Mucosa of stomach (tissue), 1 donor: ENCODE data around the gene LGALS9.
"Not testable (repeated sequence)": the region's sequence is repeated elsewhere in the genome, so short reads cannot be mapped to it uniquely, and the experiment has no call there.

Source experiments
- H3K27me3 ChIP-seq: one replicate; pipeline ENCODE4 v1.7.0; 2013; ENCODE audit warnings: mild to moderate bottlenecking, low read length; ENCODE audit not compliant: control insufficient read depth, insufficient read depth
- H3K36me3 ChIP-seq: one replicate; pipeline ENCODE4 v1.7.0; 2013; ENCODE audit warnings: low read length; ENCODE audit not compliant: control insufficient read depth, insufficient read depth
- H3K4me1 ChIP-seq: one replicate; pipeline ENCODE4 v1.7.0; 2013; ENCODE audit warnings: mild to moderate bottlenecking, low read length; ENCODE audit not compliant: control insufficient read depth, insufficient read depth
- H3K4me3 ChIP-seq: one replicate; pipeline ENCODE4 v1.7.0; 2013; ENCODE audit warnings: low read length
- H3K9ac ChIP-seq: one replicate; pipeline ENCODE4 v1.7.0; 2013; ENCODE audit warnings: mild to moderate bottlenecking, low read length, moderate library complexity
- H3K9me3 ChIP-seq: one replicate; pipeline ENCODE4 v1.7.0; 2013; ENCODE audit warnings: mild to moderate bottlenecking, low read length, moderate library complexity; ENCODE audit not compliant: control insufficient read depth
- donor health status: Pancreatic carcinoma.

Gene LGALS9

DNA sequence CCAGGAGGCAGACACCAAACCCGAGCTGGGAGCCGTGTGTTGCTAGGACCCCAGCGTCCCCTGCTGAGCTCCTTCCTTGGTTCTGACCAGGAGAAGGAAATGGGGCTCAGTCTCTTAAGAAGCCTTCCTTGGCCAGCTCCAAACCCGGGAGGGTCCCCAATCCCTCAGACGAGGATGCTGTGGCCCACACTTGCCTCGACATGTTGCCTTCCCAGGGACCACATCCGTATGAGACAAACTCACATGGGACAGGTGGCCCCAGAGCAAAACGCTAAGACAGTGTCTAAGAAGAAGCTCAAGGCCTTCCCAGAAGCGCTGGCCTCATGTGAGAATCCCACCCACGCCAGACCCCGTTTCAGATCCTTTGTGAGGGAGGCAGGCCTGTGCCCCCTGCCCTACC is 19.8 kb downstream of the LGALS9 start:
- H3K27me3 ChIP-seq: no peaks in the 10 kb centered on the region
- peaks cover 6% of the 10 kb centered on the region for H3K36me3 ChIP-seq
- H3K9me3 ChIP-seq: no peaks in the 10 kb centered on the region
- peaks cover 33% of the 10 kb centered on the region for H3K4me1 ChIP-seq
- H3K9ac ChIP-seq: no peak overlapping the region
- H3K4me3 ChIP-seq: no peak overlapping the region

GRCh38 chr17:27651411-27652345 is 20.7 kb downstream of the LGALS9 start:
- H3K9me3 ChIP-seq: no peaks in the 10 kb centered on the region
- no peaks in the 10 kb centered on the region for H3K27me3 ChIP-seq
- H3K4me3 ChIP-seq: no peak overlapping the region
- no peak overlapping the region for H3K9ac ChIP-seq
- peaks cover 6% of the 10 kb centered on the region for H3K36me3 ChIP-seq
- peaks cover 27% of the 10 kb centered on the region for H3K4me1 ChIP-seq

DNA sequence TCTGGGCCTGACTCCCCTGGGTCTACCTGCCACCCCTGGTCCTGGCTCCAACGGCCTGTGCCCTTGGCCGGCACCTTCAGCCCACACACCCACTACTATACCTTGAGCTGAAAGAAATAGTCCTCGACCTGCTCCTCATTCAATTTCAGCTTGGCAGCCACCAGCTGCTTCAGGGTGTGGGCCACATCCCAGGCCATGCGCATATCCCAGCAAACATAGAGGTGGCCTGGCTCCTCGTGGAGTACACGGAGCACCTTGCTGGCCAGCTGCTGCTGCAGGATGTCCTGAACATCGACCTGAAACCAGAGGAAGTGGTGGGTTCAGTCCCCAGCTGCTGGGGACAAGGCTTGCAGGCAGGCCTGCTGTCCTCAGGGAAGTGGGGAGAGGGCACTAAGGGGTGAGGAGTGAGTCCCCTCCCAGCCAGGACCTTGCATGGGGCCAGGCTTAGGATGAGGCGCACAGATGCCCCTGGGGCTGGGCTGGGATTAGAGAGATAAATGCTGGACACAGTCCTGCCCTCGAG is 22.5 kb downstream of the LGALS9 start:
- not testable (repeated sequence) for H3K36me3 ChIP-seq

DNA sequence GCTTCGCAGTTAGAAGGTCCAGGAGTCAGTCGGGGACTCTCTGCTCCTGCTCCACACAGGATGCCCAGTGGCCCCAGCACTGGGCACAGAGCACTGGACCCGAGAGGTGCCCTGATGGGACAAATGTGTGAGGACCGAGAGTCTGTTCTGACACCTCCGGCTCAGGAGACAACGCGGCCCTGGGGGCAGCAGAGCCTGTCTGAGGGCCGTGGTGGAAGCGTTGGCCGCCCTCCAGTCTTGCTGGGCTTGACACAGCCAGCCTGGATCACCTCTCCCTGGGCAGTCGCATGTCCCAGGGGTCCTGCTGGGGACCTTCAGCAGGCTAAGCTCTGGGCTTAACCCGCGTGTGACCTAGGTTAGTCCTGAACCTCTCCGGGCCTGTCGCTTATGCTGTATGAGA is 23.1 kb downstream of the LGALS9 start:
- Histone ChIP-seq H3K4me3 (no peak overlapping the region), H3K4me1 (peaks cover 5% of the 10 kb centered on the region), H3K27me3 (no peaks in the 10 kb centered on the region), H3K36me3 (no peaks in the 10 kb centered on the region), H3K9ac (no peak overlapping the region), H3K9me3 (no peaks in the 10 kb centered on the region)

More for the DNA sequence above, 22.5 kb downstream of the LGALS9 start:
- not testable (repeated sequence) for H3K4me3 ChIP-seq, H3K9ac ChIP-seq, H3K4me1 ChIP-seq, H3K9me3 ChIP-seq, H3K27me3 ChIP-seq

DNA sequence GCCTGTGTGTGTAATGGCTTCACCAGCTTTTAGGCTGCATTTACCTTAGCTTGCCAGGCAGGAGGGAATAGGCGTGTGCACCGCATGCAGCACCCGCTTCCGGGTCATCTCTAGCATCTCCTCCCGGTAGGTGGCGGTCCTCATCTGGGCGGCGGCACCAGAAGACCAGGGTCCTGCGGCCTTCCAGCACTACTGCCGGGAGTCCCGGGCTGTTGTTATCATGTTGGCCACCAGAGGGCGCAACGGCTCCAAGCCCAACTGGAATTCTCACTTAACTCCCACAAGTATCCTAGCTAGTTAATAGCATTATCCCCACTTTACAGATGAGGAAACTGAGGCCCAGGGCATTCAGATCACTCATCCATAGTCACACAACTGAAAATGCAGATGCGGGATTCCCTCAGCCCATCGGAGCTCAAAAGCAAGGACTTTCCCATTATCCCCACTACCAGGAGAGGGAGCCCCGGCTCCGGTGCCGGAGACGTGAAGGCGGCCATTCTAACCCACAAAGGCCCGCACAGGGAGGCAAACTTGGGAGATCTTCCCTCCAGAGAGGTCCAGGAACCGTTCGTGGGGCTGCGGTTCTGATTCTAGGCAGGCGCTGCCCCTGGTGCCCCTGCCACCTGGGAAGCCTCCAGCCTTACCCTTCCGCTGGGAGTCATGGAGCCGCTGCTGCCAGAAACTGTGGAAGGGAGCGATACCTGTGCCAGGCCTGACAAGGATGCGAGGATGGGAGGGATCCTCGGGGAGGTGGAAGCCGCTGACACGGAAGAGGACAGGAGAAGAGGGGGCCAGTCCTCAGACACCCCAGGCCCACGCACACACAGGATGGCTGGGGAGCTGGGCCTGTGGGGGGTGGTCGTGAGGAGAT is 23.9 kb downstream of the LGALS9 start:
- H3K4me3 ChIP-seq: no peak overlapping the region
- no peaks in the 10 kb centered on the region for H3K4me1 ChIP-seq
- H3K36me3 ChIP-seq: no peaks in the 10 kb centered on the region
- no peaks in the 10 kb centered on the region for H3K27me3 ChIP-seq
- no peaks in the 10 kb centered on the region for H3K9me3 ChIP-seq
- no peak overlapping the region for H3K9ac ChIP-seq

DNA sequence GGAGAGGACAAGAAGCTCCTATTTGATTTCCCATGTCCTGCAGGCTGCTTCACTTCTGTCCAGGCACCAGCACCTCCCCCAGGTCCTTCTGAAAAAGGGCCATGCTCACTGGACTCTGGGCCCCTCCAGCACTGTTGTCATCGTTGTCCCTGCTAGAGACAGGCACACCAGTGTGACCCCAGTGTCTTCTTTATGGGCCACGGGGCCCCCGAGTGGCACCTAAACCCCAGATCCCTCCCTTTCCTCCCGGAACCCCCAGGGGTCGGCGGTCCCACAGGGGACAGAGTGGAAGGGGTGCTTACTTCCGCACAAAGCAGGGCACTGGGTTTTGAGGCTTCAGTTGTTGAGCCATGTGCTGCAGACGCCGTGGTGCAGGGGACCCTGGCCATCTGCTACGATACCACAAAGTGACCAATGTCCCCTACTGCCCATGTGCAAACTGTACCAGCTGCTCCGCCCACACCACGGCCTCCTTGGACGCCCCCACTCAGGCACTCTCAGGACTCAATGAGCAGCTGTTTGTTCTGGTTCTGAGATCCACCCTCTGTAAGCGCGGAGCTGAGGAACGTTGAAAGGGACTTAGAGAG is 24.6 kb downstream of the LGALS9 start:
- not testable (repeated sequence) for H3K9me3 ChIP-seq, H3K4me1 ChIP-seq, H3K9ac ChIP-seq, H3K27me3 ChIP-seq, H3K36me3 ChIP-seq, H3K4me3 ChIP-seq

DNA sequence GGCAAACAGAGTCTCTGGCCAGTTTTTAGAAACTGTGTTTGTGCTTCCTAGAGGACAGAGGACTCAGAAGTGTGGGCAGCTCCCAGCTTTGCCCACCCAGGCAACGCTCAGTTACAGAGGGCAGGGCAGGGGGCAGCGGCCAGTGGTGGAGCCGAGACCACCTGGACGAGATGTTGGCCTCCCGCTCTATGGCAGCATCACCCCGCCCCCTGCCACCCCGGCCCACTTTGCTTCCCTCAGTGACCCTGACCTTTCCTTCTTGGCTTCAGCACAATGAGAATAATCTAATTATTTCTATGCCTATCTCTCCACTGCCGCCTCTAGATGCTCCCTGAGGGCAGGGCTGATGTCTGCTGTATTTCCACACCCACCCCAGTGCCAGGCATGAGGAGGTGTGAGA is 25.6 kb downstream of the LGALS9 start:
- H3K27me3 ChIP-seq, H3K9ac ChIP-seq, H3K9me3 ChIP-seq, H3K4me3 ChIP-seq, H3K36me3 ChIP-seq, H3K4me1 ChIP-seq: not testable (repeated sequence)

- H3K4me1 ChIP-seq: no peaks in the 10 kb centered on the region
Observed at GRCh38 chr17:27657620-27658019, 26.6 kb downstream of the LGALS9 start.

DNA sequence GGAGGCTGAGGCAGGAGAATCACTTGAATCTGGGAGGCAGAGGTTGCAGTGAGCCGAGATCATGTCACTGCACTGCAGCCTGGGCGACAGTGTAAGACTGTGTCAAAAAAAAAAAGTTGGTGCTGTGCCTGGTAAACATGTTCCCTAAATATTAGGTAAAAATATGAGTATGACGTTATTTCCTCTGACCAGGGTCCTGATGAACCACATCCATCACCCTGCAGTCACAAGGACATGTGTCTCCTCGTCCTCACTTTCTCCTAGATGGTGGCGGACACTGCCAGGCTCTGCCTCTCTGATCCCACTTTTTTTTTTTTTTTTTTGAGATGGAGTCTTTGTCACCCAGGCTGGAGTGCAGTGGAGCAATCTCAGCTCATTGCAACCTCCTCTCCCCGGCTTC is 28.7 kb downstream of the LGALS9 start:
- H3K4me1 ChIP-seq: no peaks in the 10 kb centered on the region
- no peaks in the 10 kb centered on the region for H3K9me3 ChIP-seq
- H3K27me3 ChIP-seq: no peaks in the 10 kb centered on the region
- no peak overlapping the region for H3K9ac ChIP-seq
- no peak overlapping the region for H3K4me3 ChIP-seq
- H3K36me3 ChIP-seq: no peaks in the 10 kb centered on the region

More at GRCh38 chr17:27657620-27658019, 26.6 kb downstream of the LGALS9 start:
- Histone ChIP-seq H3K9ac (no peak overlapping the region), H3K36me3 (no peaks in the 10 kb centered on the region), H3K27me3 (no peaks in the 10 kb centered on the region), H3K4me3 (no peak overlapping the region), H3K9me3 (no peaks in the 10 kb centered on the region)

GRCh38 chr17:27660436-27660835 is 29.4 kb downstream of the LGALS9 start:
- no peaks in the 10 kb centered on the region for H3K4me1 ChIP-seq
- no peaks in the 10 kb centered on the region for H3K9me3 ChIP-seq
- no peak overlapping the region for H3K9ac ChIP-seq
- H3K27me3 ChIP-seq: no peaks in the 10 kb centered on the region
- no peak overlapping the region for H3K4me3 ChIP-seq
- H3K36me3 ChIP-seq: no peaks in the 10 kb centered on the region

GRCh38 chr17:27663936-27664605 is 33.1 kb downstream of the LGALS9 start:
- no peaks in the 10 kb centered on the region for H3K4me1 ChIP-seq
- no peaks in the 10 kb centered on the region for H3K9me3 ChIP-seq
- H3K36me3 ChIP-seq: no peaks in the 10 kb centered on the region
- no peaks in the 10 kb centered on the region for H3K27me3 ChIP-seq
- H3K4me3 ChIP-seq: no peak overlapping the region
- no peak overlapping the region for H3K9ac ChIP-seq
